Aorta (tissue), 5 donors: ENCODE data around the gene MNT. TPM values are rescaled to one million over a fixed set of nuclear protein-coding genes. Genes with fewer than 3 reads are reported as not detected.

Source experiments
- ATAC-seq: fragments of 200-7000 bp; cut with Tn5 transposase; one replicate; pipeline ENCODE4 v1.9.1; 2022; ENCODE audit warnings: moderate library complexity; ENCODE audit not compliant: low FRiP score
- DNase-seq, 2 donors: peaks; one replicate each; pipeline ENCODE4 v3.0.0-alpha.2; 2020
- H3K27ac ChIP-seq, 2 donors: one replicate each; pipeline ENCODE4 v1.5.1; 2013; ENCODE audit warnings: low read length in 2 of 2, mild to moderate bottlenecking in 2 of 2, moderate library complexity in 2 of 2, control low read depth in 1 of 2, inconsistent platforms in 1 of 2, low read depth in 1 of 2
- H3K27me3 ChIP-seq, 2 donors: one replicate each; pipeline ENCODE4 v1.6.1; 2013; ENCODE audit warnings: control low read depth in 1 of 2, low read length in 1 of 2, mild to moderate bottlenecking in 1 of 2, moderate library complexity in 1 of 2; ENCODE audit not compliant: insufficient read depth in 2 of 2, control insufficient read depth in 1 of 2
- H3K36me3 ChIP-seq, 2 donors: one replicate each; pipeline ENCODE4 v1.6.1; 2013; ENCODE audit warnings: control low read depth in 1 of 2, low read length in 1 of 2, mild to moderate bottlenecking in 1 of 2; ENCODE audit not compliant: insufficient read depth in 2 of 2, control insufficient read depth in 1 of 2
- H3K4me1 ChIP-seq, 2 donors: one replicate each; pipeline ENCODE4 v1.6.1; 2013; ENCODE audit warnings: low read length in 2 of 2, control low read depth in 1 of 2, mild to moderate bottlenecking in 1 of 2, moderate library complexity in 1 of 2; ENCODE audit not compliant: insufficient read depth in 2 of 2, control insufficient read depth in 1 of 2
- H3K4me3 ChIP-seq, 2 donors: one replicate each; pipeline ENCODE4 v1.5.1; 2013; ENCODE audit warnings: low read length in 2 of 2, control low read depth in 1 of 2, mild to moderate bottlenecking in 1 of 2
- H3K9me3 ChIP-seq: one replicate; pipeline ENCODE4 v1.6.1; 2013; ENCODE audit warnings: mild to moderate bottlenecking, low read length; ENCODE audit not compliant: control insufficient read depth
- WGBS, 2 donors: extraction: QIAGEN DNeasy Blood & Tissue Kit; methylation state at CpG; one replicate each; pipeline ENCODE4 v1.1.7; 2013; 5-methylcytosine and 5-hydroxymethylcytosine counted together
- intact Hi-C, 2 donors: fragments of 100-400 bp; cut with DNase I; formaldehyde crosslinking; loops; one replicate each; pipeline versions ENCODE4 v1.14.2 to v1.15.0; 2022
- polyA plus RNA-seq, 2 donors: library from polyadenylated mRNA; stranded (reverse); fragments of 200-250 nt; gene quantifications; one replicate each; pipeline ENCODE4 v1.2.3, GENCODE V29; 2013
- total RNA-seq, 2 donors: library from RNA; stranded (reverse); fragmentation: NEBNext Ultra II Directional; extraction: Animal tissue kit (Norgen Biotek cat#: 25700); gene quantifications; one replicate each; pipeline ENCODE4 v1.2.1, GENCODE V29; 2021
- donor health status: healthy with polysubstance abuse.
- donor health status: Bipolar disorder and iron deficiency.
- donor health status: DM: no; HTN: no; CAD: no.
- donor health status: DM: no; HTN: no; CAD: no.
- donor health status: DM: yes; HTN: yes; CAD: no.

MNT gene
- total and polyA plus RNA-seq, 4 donors = 8.3 to 35.7 (median 18.6) TPM

- Histone ChIP-seq H3K27ac (no peak overlapping the region), H3K9me3 (no peaks in the 10 kb centered on the region), H3K4me3 (no peak overlapping the region), H3K36me3 (peaks cover 0 to 4% of the 10 kb centered on the region in 2 donors), H3K4me1 (no peaks in the 10 kb centered on the region), H3K27me3 (no peaks in the 10 kb centered on the region)
- WGBS, 2 donors = 95 to 96% methylated on average over 20 of the region's 20 CpGs
- intact Hi-C loops = no loop called here
- ATAC-seq (no peak), DNase-seq (peak; percentile 41 to 70)
Measured at GRCh38 chr17:2365132-2365531, 35.7 kb downstream of the MNT start.

GRCh38 chr17:2364763-2365116 is 36.1 kb downstream of the MNT start:
- peaks cover 0 to 4% of the 10 kb centered on the region in 2 donors for H3K36me3 ChIP-seq
- WGBS, 2 donors = 91 to 92% methylated on average over 12 of the region's 12 CpGs
- H3K4me3 ChIP-seq = no peak overlapping the region
- no peaks in the 10 kb centered on the region for H3K27me3 ChIP-seq
- no peaks in the 10 kb centered on the region for H3K9me3 ChIP-seq
- no peaks in the 10 kb centered on the region for H3K4me1 ChIP-seq
- DNase-seq (no peak), ATAC-seq (no peak)
- no peak overlapping the region for H3K27ac ChIP-seq
- intact Hi-C loops = no loop called here

- ATAC-seq (peak; percentile 2), DNase-seq (peak in 1 of 2 donors; percentile 48)
- 34 to 50% methylated on average over 25 to 26 of the region's 26 CpGs for WGBS, 2 donors
- Histone ChIP-seq H3K9me3 (no peaks in the 10 kb centered on the region), H3K4me1 (no peaks in the 10 kb centered on the region), H3K27ac (no peak overlapping the region), H3K36me3 (peaks cover 0 to 4% of the 10 kb centered on the region in 2 donors), H3K4me3 (no peak overlapping the region), H3K27me3 (no peaks in the 10 kb centered on the region)
- intact Hi-C loops = no loop called here
Measured at GRCh38 chr17:2363851-2364762, 36.8 kb downstream of the MNT start.

- ATAC-seq (no peak), DNase-seq (no peak)
- intact Hi-C loops = no loop called here
- Histone ChIP-seq H3K4me1 (no peaks in the 10 kb centered on the region), H3K36me3 (peaks cover 0 to 4% of the 10 kb centered on the region in 2 donors), H3K9me3 (no peaks in the 10 kb centered on the region), H3K4me3 (no peak overlapping the region), H3K27ac (no peak overlapping the region), H3K27me3 (no peaks in the 10 kb centered on the region)
- WGBS, 2 donors = 94 to 95% methylated on average over 21 of the region's 21 CpGs
Measured at GRCh38 chr17:2363318-2363717, 37.5 kb downstream of the MNT start.

- whole genome bisulfite sequencing, 2 donors = 97 to 98% methylated on average over 14 of the region's 14 CpGs
- H3K27me3 ChIP-seq = no peaks in the 10 kb centered on the region
- H3K27ac ChIP-seq = no peak overlapping the region
- H3K9me3 ChIP-seq = no peaks in the 10 kb centered on the region
- no peaks in the 10 kb centered on the region for H3K4me1 ChIP-seq
- intact Hi-C loops = no loop called here
- H3K36me3 ChIP-seq = peaks cover 0 to 4% of the 10 kb centered on the region in 2 donors
- ATAC-seq (no peak), DNase-seq (no peak)
- H3K4me3 ChIP-seq = no peak overlapping the region
Measured at GRCh38 chr17:2362881-2363280, 38.0 kb downstream of the MNT start.

- intact Hi-C loops = no loop called here
Measured at GRCh38 chr17:2362416-2362815, 38.4 kb downstream of the MNT start.

GRCh38 chr17:2362016-2362415 is 38.8 kb downstream of the MNT start:
- H3K9me3 ChIP-seq = no peaks in the 10 kb centered on the region
- intact Hi-C loops = no loop called here
- DNase-seq (no peak), ATAC-seq (no peak)
- H3K4me3 ChIP-seq = no peak overlapping the region
- H3K36me3 ChIP-seq = peaks cover 0 to 4% of the 10 kb centered on the region in 2 donors
- 96% methylated on average over 20 of the region's 20 CpGs for WGBS, 2 donors
- no peaks in the 10 kb centered on the region for H3K4me1 ChIP-seq
- no peaks in the 10 kb centered on the region for H3K27me3 ChIP-seq
- no peak overlapping the region for H3K27ac ChIP-seq

More at GRCh38 chr17:2362416-2362815, 38.4 kb downstream of the MNT start:
- Histone ChIP-seq H3K36me3 (peaks cover 0 to 4% of the 10 kb centered on the region in 2 donors), H3K4me3 (no peak overlapping the region), H3K27ac (no peak overlapping the region), H3K27me3 (no peaks in the 10 kb centered on the region), H3K4me1 (no peaks in the 10 kb centered on the region), H3K9me3 (no peaks in the 10 kb centered on the region)
- ATAC-seq (no peak), DNase-seq (no peak)
- WGBS, 2 donors = 95 to 96% methylated on average over 19 of the region's 19 CpGs

GRCh38 chr17:2361010-2361760 is 39.7 kb downstream of the MNT start:
- H3K4me1 ChIP-seq = no peaks in the 10 kb centered on the region
- no peaks in the 10 kb centered on the region for H3K27me3 ChIP-seq
- no peak overlapping the region for H3K27ac ChIP-seq
- intact Hi-C loops = no loop called here
- no peak for DNase-seq
- no peak overlapping the region for H3K4me3 ChIP-seq
- H3K9me3 ChIP-seq = no peaks in the 10 kb centered on the region
- ATAC-seq = no peak
- 85 to 87% methylated on average over 21 of the region's 21 CpGs for WGBS, 2 donors
- H3K36me3 ChIP-seq = peaks cover 0 to 4% of the 10 kb centered on the region in 2 donors
